ENCODE data around the gene POU2AF3.

The POU2AF3 gene

DNA sequence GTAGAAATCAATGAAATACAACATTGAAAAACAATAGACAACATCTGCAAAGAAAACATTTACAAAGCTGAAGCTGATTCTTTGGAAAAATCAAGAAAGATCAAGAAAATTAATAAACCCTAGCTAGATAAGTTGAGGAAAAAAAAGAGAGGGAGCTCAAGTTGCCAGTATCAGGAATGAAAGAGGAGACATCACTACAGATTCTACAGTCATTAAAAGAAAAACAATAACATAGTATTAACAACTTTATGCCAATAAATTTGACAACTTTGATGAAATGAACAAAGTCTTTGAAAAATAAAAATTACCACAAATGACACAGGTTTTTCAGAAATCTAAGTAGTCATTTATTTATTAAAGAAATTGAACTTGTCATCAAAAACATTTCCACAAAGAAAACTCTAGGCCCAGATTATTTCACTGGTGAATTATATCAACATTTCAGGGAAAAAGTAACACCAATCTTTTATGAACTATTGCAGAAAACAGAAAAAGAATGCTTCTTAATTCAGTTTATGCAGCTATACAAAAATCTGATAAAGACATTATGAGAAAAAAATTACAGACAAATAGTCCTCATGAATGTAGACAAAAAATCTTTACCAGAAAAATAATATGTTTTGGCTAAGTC, 41.5 kb downstream of the POU2AF3 start:
- no peak for DNase-seq (ENCODE audit: low spot score)
- in situ Hi-C loops (cut with MboI; ENCODE audit: low sequenced_read_pairs, unreplicated experiment): no loop called here
- TF ChIP-seq, protein P1, sequence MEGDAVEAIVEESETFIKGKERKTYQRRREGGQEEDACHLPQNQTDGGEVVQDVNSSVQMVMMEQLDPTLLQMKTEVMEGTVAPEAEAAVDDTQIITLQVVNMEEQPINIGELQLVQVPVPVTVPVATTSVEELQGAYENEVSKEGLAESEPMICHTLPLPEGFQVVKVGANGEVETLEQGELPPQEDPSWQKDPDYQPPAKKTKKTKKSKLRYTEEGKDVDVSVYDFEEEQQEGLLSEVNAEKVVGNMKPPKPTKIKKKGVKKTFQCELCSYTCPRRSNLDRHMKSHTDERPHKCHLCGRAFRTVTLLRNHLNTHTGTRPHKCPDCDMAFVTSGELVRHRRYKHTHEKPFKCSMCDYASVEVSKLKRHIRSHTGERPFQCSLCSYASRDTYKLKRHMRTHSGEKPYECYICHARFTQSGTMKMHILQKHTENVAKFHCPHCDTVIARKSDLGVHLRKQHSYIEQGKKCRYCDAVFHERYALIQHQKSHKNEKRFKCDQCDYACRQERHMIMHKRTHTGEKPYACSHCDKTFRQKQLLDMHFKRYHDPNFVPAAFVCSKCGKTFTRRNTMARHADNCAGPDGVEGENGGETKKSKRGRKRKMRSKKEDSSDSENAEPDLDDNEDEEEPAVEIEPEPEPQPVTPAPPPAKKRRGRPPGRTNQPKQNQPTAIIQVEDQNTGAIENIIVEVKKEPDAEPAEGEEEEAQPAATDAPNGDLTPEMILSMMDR (IDR thresholded peaks at IDR 0.05; ENCODE audit: borderline replicate concordance, control extremely low read depth, extremely low read depth, insufficient read depth, missing control alignments): no peak

DNA sequence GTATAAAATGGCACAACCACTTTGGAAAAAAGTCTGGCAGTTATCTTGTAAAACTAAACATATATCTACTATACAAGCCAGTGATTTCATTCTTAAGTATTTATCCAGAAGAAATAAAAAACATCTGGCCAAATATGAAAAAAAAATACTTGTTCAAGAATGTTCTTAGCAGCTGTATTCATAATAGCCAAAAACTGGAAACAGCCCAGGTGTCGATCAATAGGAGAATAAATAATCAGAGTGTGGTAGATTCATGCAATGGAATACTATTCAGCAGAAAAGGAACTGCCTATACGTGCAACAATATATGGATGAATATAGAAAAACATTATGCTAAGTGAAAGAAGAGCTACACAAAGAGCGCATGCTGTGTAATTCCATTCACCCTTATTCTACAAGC, 44.0 kb downstream of the POU2AF3 start:
- TF ChIP-seq, protein P1 (IDR thresholded peaks at IDR 0.05; ENCODE audit: borderline replicate concordance, control extremely low read depth, extremely low read depth, insufficient read depth, missing control alignments): no peak
- DNase-seq (ENCODE audit: low spot score): no peak
- in situ Hi-C loops (cut with MboI; ENCODE audit: low sequenced_read_pairs, unreplicated experiment): no loop called here

DNA sequence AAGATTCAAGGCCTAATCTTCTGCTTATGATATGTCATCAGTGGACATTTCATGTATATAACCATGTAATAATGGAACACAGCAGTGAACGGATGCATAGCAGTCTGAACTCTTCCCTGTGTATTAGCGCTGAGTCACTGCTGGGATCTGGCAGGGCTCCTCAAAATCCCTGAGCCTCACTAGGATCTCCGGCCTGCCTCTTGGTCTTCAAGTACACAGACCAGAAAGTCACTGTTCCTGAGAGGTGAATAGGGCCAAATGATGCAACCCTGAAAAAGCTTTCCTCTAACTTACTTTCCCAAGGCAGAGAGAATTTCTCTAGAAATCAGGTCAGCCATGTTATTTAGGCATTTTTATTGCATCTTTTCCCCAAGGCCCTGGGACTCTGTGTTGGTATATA, 45.7 kb downstream of the POU2AF3 start:
- no peak for DNase-seq (ENCODE audit: low spot score)
- TF ChIP-seq, protein P1 (IDR thresholded peaks at IDR 0.05; ENCODE audit: borderline replicate concordance, control extremely low read depth, extremely low read depth, insufficient read depth, missing control alignments): no peak
- in situ Hi-C loops (cut with MboI; ENCODE audit: low sequenced_read_pairs, unreplicated experiment): no loop called here

DNA sequence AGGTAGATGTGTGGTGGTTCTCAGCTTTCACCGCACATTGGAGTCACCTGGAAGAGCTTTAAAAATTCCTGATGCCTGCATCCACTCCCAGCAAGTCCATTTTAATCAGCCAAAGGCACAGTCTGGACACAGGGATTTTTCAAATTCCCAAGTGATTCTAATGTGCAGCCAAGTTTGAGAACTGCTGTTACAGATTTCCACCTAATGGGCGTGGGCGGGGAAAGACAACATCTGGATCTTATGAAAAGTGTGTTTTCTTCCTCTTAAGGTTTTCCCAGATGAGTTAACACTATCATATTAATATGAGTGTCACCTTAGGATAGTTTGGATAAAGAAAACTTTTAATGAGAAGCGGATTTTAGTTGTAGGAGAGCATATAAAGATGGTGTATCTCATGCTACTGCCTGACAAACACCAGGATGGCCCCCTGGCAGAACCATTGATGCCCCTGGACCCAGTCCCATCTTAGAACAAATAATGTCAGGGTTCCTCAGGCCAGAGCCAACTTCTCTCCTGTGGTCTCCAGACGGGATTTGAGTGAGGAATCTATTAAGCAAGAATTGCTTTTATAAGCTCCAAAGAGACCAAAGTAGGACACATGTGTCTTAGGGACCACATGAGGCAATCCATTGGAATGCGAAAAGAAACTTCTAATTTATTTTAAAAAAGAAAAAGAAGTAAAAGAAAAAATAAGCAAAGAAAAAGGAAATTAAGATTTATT, 48.8 kb downstream of the POU2AF3 start:
- no peak for DNase-seq (ENCODE audit: low spot score)
- in situ Hi-C loops (cut with MboI; ENCODE audit: low sequenced_read_pairs, unreplicated experiment): no loop called here
- TF ChIP-seq, protein P1 (IDR thresholded peaks at IDR 0.05; ENCODE audit: borderline replicate concordance, control extremely low read depth, extremely low read depth, insufficient read depth, missing control alignments): no peak

DNA sequence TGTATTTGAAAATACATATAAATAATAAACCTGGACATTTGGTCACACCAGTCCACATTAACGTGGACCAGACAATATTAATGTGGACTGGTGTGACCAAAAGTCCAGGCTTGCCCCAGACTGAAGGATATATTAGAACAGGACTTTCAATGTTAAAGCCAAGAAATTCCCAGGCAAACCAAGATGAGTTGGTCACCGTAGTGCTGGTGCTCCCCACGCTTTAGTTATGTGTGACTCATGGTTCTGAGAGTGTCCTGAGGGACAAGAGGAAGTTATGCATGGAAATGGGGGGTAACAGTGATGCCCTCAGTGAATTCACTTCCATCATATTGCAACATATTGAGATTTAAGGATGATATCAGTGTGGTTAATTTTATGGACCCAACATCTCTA, 49.4 kb downstream of the POU2AF3 start:
- TF ChIP-seq, protein P1 (IDR thresholded peaks at IDR 0.05; ENCODE audit: borderline replicate concordance, control extremely low read depth, extremely low read depth, insufficient read depth, missing control alignments): no peak
- no peak for DNase-seq (ENCODE audit: low spot score)
- in situ Hi-C loops (cut with MboI; ENCODE audit: low sequenced_read_pairs, unreplicated experiment): no loop called here

DNA sequence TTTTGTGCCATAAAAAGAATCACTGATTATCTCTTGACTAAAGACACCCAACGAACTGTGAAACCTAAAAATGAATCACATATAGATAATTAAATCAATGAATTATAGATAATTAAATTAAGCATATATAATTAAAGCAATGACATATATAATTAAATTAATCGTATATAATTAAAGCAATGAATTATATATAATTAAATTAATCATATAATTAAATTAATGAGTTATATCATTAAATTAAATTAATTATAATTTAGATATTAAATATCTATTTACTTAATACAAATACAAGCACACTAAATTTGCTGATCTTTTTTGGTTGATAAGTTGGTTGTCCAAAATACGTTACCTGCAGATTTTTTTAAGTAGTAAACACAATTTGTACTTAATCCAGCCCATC, 49.8 kb downstream of the POU2AF3 start:
- TF ChIP-seq, protein P1 (IDR thresholded peaks at IDR 0.05; ENCODE audit: borderline replicate concordance, control extremely low read depth, extremely low read depth, insufficient read depth, missing control alignments): no peak
- in situ Hi-C loops (cut with MboI; ENCODE audit: low sequenced_read_pairs, unreplicated experiment): no loop called here
- no peak for DNase-seq (ENCODE audit: low spot score)
